GM06990 (cell line): Measurements from ENCODE around the gene COMMD10.

Source experiments
- DNase-seq: peaks from one replicate; pipeline ENCODE4 v3.0.0-alpha.2; 2011; ENCODE audit not compliant: insufficient read length; ENCODE audit errors: extremely low read depth
- H3K27me3 ChIP-seq: replicated peaks from 2 replicates; pipeline ENCODE4 v1.6.0; 2011; ENCODE audit warnings: low read length; ENCODE audit not compliant: control insufficient read depth, insufficient read depth
- H3K36me3 ChIP-seq: 2 replicates; pipeline ENCODE4 v1.5.1; 2011; ENCODE audit warnings: low read length; ENCODE audit not compliant: control insufficient read depth, insufficient read depth
- H3K4me3 ChIP-seq: replicated peaks from 2 replicates; pipeline ENCODE4 v1.5.1; 2011; ENCODE audit warnings: low read depth, mild to moderate bottlenecking, control low read depth, low read length
- TF ChIP-seq, protein P1 (sequence below): IDR thresholded peaks from 2 replicates; pipeline ENCODE4 v1.5.1; 2011; ENCODE audit warnings: low read length, control low read depth, mild to moderate bottlenecking, inconsistent platforms; ENCODE audit not compliant: insufficient read depth, poor library complexity, severe bottlenecking

COMMD10 gene

DNA sequence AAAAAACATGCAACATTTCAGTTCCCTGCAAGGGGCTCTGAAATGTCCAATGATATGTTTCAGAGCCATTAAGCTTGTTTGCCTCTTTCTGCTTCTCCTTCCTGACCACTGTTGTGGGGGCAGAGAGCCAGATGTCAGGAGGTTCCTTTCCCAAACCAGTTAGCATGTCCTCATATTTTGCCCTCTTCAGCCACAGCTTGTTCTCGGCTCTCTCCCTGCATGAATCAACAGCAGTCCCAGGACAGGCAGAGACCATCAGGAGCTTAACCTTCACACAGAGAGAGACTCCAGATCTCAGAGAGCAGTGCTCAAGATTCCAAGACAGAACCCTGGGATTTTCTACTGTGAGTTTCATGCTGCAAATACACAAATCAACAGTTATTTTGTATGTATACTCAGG, 218.5 kb downstream of the COMMD10 start:
- Histone ChIP-seq H3K4me3 (no peak overlapping the region), H3K36me3 (no peaks in the 10 kb centered on the region), H3K27me3 (no peaks in the 10 kb centered on the region)
- DNase-seq = no peak
- TF ChIP-seq, protein P1, sequence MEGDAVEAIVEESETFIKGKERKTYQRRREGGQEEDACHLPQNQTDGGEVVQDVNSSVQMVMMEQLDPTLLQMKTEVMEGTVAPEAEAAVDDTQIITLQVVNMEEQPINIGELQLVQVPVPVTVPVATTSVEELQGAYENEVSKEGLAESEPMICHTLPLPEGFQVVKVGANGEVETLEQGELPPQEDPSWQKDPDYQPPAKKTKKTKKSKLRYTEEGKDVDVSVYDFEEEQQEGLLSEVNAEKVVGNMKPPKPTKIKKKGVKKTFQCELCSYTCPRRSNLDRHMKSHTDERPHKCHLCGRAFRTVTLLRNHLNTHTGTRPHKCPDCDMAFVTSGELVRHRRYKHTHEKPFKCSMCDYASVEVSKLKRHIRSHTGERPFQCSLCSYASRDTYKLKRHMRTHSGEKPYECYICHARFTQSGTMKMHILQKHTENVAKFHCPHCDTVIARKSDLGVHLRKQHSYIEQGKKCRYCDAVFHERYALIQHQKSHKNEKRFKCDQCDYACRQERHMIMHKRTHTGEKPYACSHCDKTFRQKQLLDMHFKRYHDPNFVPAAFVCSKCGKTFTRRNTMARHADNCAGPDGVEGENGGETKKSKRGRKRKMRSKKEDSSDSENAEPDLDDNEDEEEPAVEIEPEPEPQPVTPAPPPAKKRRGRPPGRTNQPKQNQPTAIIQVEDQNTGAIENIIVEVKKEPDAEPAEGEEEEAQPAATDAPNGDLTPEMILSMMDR = no peak

DNA sequence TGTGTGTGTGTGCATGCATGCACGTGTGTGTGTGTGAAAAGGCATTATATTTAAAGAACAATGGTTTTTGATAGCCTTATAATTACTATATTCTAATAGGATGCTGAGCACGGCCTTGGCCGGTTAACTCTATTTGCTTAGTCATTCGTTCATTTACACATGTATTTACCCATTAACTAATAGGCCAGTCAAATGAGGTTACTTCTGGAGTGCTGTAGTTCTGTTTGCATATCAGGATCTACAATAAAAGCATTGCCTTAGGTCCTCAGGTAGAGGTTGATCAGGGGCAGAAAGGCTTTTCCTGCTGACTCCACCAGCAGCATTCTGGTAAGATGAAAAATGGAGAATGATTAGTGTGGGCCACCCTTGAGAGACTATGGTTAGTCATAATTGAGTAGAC, 219.0 kb downstream of the COMMD10 start:
- H3K27me3 ChIP-seq = no peaks in the 10 kb centered on the region
- H3K36me3 ChIP-seq = no peaks in the 10 kb centered on the region
- no peak for DNase-seq
- H3K4me3 ChIP-seq = no peak overlapping the region
- TF ChIP-seq, protein P1 = no peak

DNA sequence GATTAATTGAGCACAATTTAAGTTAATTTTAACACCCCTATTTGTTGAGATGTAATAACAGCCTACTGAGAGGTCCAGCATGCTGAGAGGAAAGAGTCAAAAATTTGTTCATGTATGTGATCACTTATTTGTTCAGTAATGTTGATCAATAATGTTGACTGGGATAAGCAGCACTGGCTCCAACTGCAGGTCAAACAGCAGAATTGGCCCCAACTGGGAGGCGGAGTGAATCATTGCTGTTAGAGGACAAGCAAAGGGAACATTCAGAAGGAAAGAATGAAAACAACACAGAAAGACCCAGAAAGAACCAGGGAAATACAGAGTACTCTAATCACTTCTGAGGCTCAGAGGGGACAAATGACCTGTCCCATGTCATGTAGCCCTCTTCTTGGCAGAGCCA, 221.1 kb downstream of the COMMD10 start:
- no peaks in the 10 kb centered on the region for H3K36me3 ChIP-seq
- H3K4me3 ChIP-seq = no peak overlapping the region
- H3K27me3 ChIP-seq = no peaks in the 10 kb centered on the region
- no peak for DNase-seq
- TF ChIP-seq, protein P1 = no peak

DNA sequence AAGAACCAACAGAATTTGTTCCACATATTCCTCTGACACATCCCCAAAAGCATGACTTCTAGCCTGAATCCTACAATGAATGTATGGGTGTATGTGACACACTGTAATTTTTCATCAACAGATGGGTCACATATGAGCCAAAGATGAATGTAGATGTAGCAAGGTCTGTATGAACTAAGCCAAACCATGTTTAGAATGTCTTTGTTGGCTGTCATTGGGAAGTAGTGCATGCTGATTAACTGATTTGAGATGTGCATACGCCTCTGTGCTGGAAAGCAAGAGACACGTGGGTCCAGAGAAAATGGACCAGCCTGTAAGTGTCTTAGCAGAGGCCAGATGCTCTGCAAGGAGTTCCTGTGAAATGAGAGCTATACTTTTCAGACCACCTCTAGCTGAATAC, 222.0 kb downstream of the COMMD10 start:
- Histone ChIP-seq H3K4me3 (no peak overlapping the region), H3K36me3 (no peaks in the 10 kb centered on the region), H3K27me3 (no peaks in the 10 kb centered on the region)
- TF ChIP-seq, protein P1 = no peak
- DNase-seq = no peak

DNA sequence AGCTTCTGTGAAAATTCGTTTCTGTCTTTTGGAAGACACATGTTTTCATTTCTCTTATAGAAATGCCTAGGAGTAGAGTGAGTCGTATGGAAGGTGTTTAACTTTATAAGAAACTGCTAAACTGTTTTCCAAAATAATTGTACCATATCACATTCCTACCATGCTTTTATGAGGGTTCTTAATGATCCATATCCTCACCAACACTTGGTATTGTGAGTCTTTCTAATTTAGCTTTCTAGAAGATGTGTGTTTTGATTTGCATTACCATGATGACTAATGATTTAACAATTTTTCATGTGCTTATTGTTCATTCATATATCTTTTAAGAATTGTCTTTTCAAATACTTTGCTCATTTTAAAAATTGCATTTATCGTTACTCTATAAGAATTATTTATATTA, 223.6 kb downstream of the COMMD10 start:
- no peak for DNase-seq
- TF ChIP-seq, protein P1 = no peak
- Histone ChIP-seq H3K4me3 (no peak overlapping the region), H3K27me3 (no peaks in the 10 kb centered on the region), H3K36me3 (no peaks in the 10 kb centered on the region)

DNA sequence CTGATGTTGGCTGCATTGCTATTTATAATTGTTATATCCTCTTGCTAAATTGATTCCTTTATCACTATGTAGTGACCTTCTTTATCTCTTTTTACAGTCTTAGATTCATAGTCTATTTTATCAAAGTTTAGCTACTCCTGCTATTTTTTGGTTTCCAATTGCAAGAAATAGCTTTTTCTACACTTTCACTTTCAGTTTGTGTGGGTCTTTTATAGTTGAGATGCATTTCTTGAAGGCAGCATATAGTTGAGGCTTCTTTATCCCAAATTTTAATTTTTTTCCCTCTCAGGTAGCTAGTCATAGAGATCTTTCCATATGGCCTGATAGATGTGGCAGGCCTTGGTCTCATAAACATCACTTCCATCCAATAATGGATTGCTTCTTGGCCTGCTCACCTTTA, 228.5 kb downstream of the COMMD10 start:
- Histone ChIP-seq H3K4me3 (no peak overlapping the region), H3K36me3 (peaks cover 2% of the 10 kb centered on the region; the same call in 1 of the 2 replicates), H3K27me3 (no peaks in the 10 kb centered on the region)
- no peak for DNase-seq
- TF ChIP-seq, protein P1 = no peak
